ENCODE data around the gene BCL3. TPM values are rescaled to one million over a fixed set of nuclear protein-coding genes. Genes with fewer than 3 reads are reported as not detected.

Gene BCL3
- total RNA-seq, 4 donors from 2014 or later = 43.8 to 181 (median 69.5) TPM

GRCh38 chr19:44731622-44732021 is 16.9 kb upstream of the BCL3 start:
- H3K36me3 ChIP-seq = no peaks in the 10 kb centered on the region
- no peaks in the 10 kb centered on the region for H3K27me3 ChIP-seq
- 54 to 59% methylated on average over 3 to 5 of the region's 5 CpGs for WGBS, 2 donors (ENCODE audit: low coverage in 1 of 2)
- H3K9me3 ChIP-seq = no peaks in the 10 kb centered on the region
- no peak overlapping the region for H3K4me3 ChIP-seq
- H3K4me1 ChIP-seq = peaks cover 0 to 21% (median 12%) of the 10 kb centered on the region in 4 donors
- no peak for TF ChIP-seq POLR2AphosphoS5 (IDR thresholded peaks at IDR 0.05)
- no peak for TF ChIP-seq CTCF (IDR thresholded peaks at IDR 0.05)
- TF ChIP-seq POLR2A (IDR thresholded peaks at IDR 0.05) = no peak
- TF ChIP-seq EP300 (IDR thresholded peaks at IDR 0.05; ENCODE audit: low read depth) = no peak
- DNase-seq = no peak
- in situ Hi-C loops (cut with MboI; ENCODE audit: low pct_ligation_motif_present in 1 of 4, low pct_unique_long_range_greater_than_20kb in 1 of 4, low sequenced_read_pairs in 3 of 4) (no loop called here), intact Hi-C loops (cut with DNase I; ENCODE audit: low total_unique reads) (no loop called here)
- peak overlapping the region in 2 of 4 donors; percentile 38 to 60 for H3K27ac ChIP-seq

- Histone ChIP-seq H3K4me1 (peaks cover 0 to 21% (median 12%) of the 10 kb centered on the region in 4 donors), H3K36me3 (no peaks in the 10 kb centered on the region), H3K9me3 (no peaks in the 10 kb centered on the region), H3K4me3 (no peak overlapping the region), H3K27ac (peak overlapping the region in 1 of 4 donors; percentile 60), H3K27me3 (no peaks in the 10 kb centered on the region)
- intact Hi-C loops (cut with DNase I; ENCODE audit: low total_unique reads) = no loop called here
- WGBS, 2 donors (ENCODE audit: low coverage in 1 of 2) = 78% methylated on average over 11 of the region's 11 CpGs; no CpG with 5 or more reads in 1 of the 2 donors
- TF ChIP-seq EP300 (IDR thresholded peaks at IDR 0.05; ENCODE audit: low read depth) = no peak
- TF ChIP-seq POLR2AphosphoS5 (IDR thresholded peaks at IDR 0.05) = no peak
- no peak for TF ChIP-seq CTCF (IDR thresholded peaks at IDR 0.05)
- TF ChIP-seq POLR2A (IDR thresholded peaks at IDR 0.05) = no peak
- no peak for DNase-seq
- in situ Hi-C loops (cut with MboI; ENCODE audit: low pct_ligation_motif_present in 1 of 4, low pct_unique_long_range_greater_than_20kb in 1 of 4, low sequenced_read_pairs in 3 of 4) = no loop called here
These were observed 16.1 kb upstream of the BCL3 start for GRCh38 chr19:44732235-44733014.

GRCh38 chr19:44734357-44734756 is 14.2 kb upstream of the BCL3 start:
- intact Hi-C loops (cut with DNase I; ENCODE audit: low total_unique reads) (no loop called here), in situ Hi-C loops (cut with MboI; ENCODE audit: low pct_ligation_motif_present in 1 of 4, low pct_unique_long_range_greater_than_20kb in 1 of 4, low sequenced_read_pairs in 3 of 4) (no loop called here)
- Histone ChIP-seq H3K4me1 (peaks cover 0 to 33% (median 23%) of the 10 kb centered on the region in 4 donors), H3K9me3 (no peaks in the 10 kb centered on the region), H3K4me3 (no peak overlapping the region), H3K27me3 (no peaks in the 10 kb centered on the region), H3K36me3 (no peaks in the 10 kb centered on the region), H3K27ac (peak overlapping the region in 1 of 4 donors; percentile 37)
- TF ChIP-seq CTCF (IDR thresholded peaks at IDR 0.05) (no peak), POLR2AphosphoS5 (IDR thresholded peaks at IDR 0.05) (no peak), POLR2A (IDR thresholded peaks at IDR 0.05) (no peak), EP300 (IDR thresholded peaks at IDR 0.05; ENCODE audit: low read depth) (no peak)
- 53% methylated on average over 1 of the region's 1 CpG; no CpG with 5 or more reads in 1 of the 2 donors for WGBS, 2 donors (ENCODE audit: low coverage in 1 of 2)
- DNase-seq = no peak

- H3K36me3 ChIP-seq = no peaks in the 10 kb centered on the region
- TF ChIP-seq EP300 (IDR thresholded peaks at IDR 0.05; ENCODE audit: low read depth) (no peak), POLR2AphosphoS5 (IDR thresholded peaks at IDR 0.05) (no peak), CTCF (IDR thresholded peaks at IDR 0.05) (no peak), POLR2A (IDR thresholded peaks at IDR 0.05) (no peak)
- H3K4me3 ChIP-seq = no peak overlapping the region
- in situ Hi-C loops (cut with MboI; ENCODE audit: low pct_ligation_motif_present in 1 of 4, low pct_unique_long_range_greater_than_20kb in 1 of 4, low sequenced_read_pairs in 3 of 4) = no loop called here
- no peak for DNase-seq
- no peaks in the 10 kb centered on the region for H3K27me3 ChIP-seq
- H3K27ac ChIP-seq = peak overlapping the region in 3 of 4 donors; percentile 1 to 37 (median 21)
- intact Hi-C loops (cut with DNase I; ENCODE audit: low total_unique reads) = no loop called here
- H3K9me3 ChIP-seq = no peaks in the 10 kb centered on the region
- 34 to 73% methylated on average over 2 to 5 of the region's 5 CpGs for WGBS, 2 donors (ENCODE audit: low coverage in 1 of 2)
- H3K4me1 ChIP-seq = peaks cover 0 to 39% (median 25%) of the 10 kb centered on the region in 4 donors
These were observed 13.5 kb upstream of the BCL3 start for GRCh38 chr19:44735011-44735410.

Data from transverse colon (tissue), 4 donors.